Nephron (organoid): Measurements from ENCODE around the gene PPT2.
"Not testable (repeated sequence)": the region's sequence is repeated elsewhere in the genome, so short reads cannot be mapped to it uniquely, and the experiment has no call there.

ENCODE experiments used
- H3K27ac Mint-ChIP-seq, 3 experiments: 2 replicates each; pipeline ENCODE4 v1.8.0; 2020; ENCODE audit warnings: mixed read lengths in 3 of 3, mild to moderate bottlenecking in 2 of 3, moderate library complexity in 1 of 3
- H3K27me3 Mint-ChIP-seq: 2 replicates; pipeline ENCODE4 v1.8.0; 2021; ENCODE audit warnings: low read depth, mild to moderate bottlenecking, moderate library complexity, mixed read lengths
- H3K36me3 Mint-ChIP-seq: 2 replicates; pipeline ENCODE4 v1.8.0; 2020; ENCODE audit warnings: low read depth, mixed read lengths
- H3K4me1 Mint-ChIP-seq: 2 replicates; pipeline ENCODE4 v1.8.0; 2020; ENCODE audit warnings: mixed read lengths
- H3K4me3 Mint-ChIP-seq, 3 experiments: 2 replicates each; pipeline ENCODE4 v1.8.0; 2020; ENCODE audit warnings: mild to moderate bottlenecking in 3 of 3, mixed read lengths in 3 of 3, moderate library complexity in 2 of 3
- H3K9me3 Mint-ChIP-seq: 2 replicates; pipeline ENCODE4 v1.8.0; 2020; ENCODE audit warnings: mixed read lengths
- TF ChIP-seq, protein P1 (sequence below), 3 experiments: fragments of 200-600 bp; sonication (generic); IDR thresholded peaks; one replicate each; pipeline ENCODE4 v1.5.0; 2021; ENCODE audit warnings: antibody characterized with exemption in 3 of 3; ENCODE audit not compliant: unreplicated experiment in 3 of 3

PPT2 gene

DNA sequence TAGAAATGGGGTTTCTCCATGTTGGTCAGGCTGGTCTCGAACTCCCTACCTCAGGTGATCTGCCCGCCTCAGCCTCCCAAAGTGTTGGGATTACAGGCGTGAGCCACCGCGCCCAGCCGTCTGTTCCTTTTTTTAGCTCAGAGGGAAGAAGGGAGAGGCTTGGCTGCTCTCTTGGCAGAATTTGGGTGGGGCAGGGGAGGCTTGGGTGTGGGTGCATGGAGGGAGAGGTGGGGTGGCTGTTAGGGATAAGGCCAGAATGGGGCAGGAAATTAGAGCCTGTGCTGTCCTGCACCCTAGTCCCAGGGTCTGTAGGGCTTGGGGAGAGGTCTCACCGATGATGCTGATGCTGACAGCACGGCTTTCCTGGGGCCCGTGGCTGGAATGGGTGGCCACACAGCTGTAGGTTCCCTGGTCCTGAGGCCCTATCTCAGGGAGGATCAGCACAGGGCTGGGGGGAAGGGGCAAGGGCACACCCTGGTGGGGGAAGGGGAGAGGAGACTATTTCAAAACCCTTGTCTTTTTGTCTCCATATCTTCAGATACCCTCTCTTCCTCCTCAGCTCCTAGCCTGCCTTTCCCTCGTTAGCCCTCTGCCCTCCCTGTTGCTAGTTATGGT, 28.1 kb downstream of the PPT2 start:
- Mint-ChIP-seq H3K9me3 (no peaks in the 10 kb centered on the region), H3K27me3 (no peaks in the 10 kb centered on the region), H3K4me3 (no peak overlapping the region), H3K27ac (no peak overlapping the region), H3K4me1 (peaks cover 40% of the 10 kb centered on the region), H3K36me3 (peaks cover 39% of the 10 kb centered on the region)
- TF ChIP-seq, protein P1, sequence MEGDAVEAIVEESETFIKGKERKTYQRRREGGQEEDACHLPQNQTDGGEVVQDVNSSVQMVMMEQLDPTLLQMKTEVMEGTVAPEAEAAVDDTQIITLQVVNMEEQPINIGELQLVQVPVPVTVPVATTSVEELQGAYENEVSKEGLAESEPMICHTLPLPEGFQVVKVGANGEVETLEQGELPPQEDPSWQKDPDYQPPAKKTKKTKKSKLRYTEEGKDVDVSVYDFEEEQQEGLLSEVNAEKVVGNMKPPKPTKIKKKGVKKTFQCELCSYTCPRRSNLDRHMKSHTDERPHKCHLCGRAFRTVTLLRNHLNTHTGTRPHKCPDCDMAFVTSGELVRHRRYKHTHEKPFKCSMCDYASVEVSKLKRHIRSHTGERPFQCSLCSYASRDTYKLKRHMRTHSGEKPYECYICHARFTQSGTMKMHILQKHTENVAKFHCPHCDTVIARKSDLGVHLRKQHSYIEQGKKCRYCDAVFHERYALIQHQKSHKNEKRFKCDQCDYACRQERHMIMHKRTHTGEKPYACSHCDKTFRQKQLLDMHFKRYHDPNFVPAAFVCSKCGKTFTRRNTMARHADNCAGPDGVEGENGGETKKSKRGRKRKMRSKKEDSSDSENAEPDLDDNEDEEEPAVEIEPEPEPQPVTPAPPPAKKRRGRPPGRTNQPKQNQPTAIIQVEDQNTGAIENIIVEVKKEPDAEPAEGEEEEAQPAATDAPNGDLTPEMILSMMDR (IDR thresholded peaks at IDR 0.05; ENCODE audit: unreplicated experiment in 3 of 3), result no peak

DNA sequence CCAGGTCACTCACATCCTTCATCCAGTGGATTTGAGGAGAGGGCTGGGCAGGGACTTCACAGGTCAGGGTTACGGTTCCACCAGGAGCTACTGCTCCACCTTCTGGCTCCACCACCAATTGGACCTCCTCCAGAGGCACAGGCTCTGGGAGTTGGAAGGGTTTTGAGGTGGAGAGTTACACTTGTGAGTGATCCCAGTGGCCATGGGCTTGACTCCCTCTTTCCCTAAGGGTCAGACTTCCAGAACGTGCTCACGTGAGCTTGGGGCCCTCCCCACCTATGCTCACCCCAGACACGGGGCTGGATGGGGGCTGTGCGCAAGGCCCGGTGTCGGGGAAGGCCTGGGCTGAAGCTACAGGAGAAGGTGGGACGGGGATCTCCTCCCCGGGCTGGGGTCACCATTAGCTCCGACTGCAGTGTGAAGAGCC, 28.6 kb downstream of the PPT2 start:
- Mint-ChIP-seq H3K9me3 (no peaks in the 10 kb centered on the region), H3K36me3 (peaks cover 44% of the 10 kb centered on the region), H3K27ac (peak overlapping the region in 1 of 3 experiments; percentile 48), H3K4me1 (peaks cover 44% of the 10 kb centered on the region), H3K4me3 (no peak overlapping the region), H3K27me3 (no peaks in the 10 kb centered on the region)
- TF ChIP-seq, protein P1 (IDR thresholded peaks at IDR 0.05; ENCODE audit: unreplicated experiment in 3 of 3), result no peak

DNA sequence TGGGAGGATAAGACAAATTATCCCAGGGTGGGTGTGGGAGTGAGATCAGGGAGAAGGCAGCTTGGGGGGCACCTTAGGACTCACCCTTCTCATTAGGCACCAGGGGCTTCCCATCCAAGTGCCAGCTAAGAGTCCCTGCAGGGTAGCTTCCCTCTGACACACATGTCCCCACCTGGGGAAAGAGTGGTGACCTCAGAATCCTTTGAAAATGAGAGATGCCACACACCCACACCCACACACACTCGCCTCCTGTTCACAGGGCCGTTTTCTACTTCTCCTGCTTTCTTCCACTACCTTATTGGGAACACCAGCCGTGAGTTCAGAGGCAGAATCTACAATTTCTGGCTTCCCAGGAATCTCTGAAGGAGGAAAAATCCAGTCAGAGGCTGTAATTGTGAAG, 29.1 kb downstream of the PPT2 start:
- H3K9me3 Mint-ChIP-seq, result no peaks in the 10 kb centered on the region
- no peaks in the 10 kb centered on the region for H3K27me3 Mint-ChIP-seq
- H3K4me1 Mint-ChIP-seq, result peaks cover 48% of the 10 kb centered on the region
- H3K4me3 Mint-ChIP-seq, result no peak overlapping the region
- TF ChIP-seq, protein P1 (IDR thresholded peaks at IDR 0.05; ENCODE audit: unreplicated experiment in 3 of 3), result no peak
- H3K27ac Mint-ChIP-seq, result peak overlapping the region in 2 of 3 experiments; percentile 48 to 49
- peaks cover 46% of the 10 kb centered on the region for H3K36me3 Mint-ChIP-seq

DNA sequence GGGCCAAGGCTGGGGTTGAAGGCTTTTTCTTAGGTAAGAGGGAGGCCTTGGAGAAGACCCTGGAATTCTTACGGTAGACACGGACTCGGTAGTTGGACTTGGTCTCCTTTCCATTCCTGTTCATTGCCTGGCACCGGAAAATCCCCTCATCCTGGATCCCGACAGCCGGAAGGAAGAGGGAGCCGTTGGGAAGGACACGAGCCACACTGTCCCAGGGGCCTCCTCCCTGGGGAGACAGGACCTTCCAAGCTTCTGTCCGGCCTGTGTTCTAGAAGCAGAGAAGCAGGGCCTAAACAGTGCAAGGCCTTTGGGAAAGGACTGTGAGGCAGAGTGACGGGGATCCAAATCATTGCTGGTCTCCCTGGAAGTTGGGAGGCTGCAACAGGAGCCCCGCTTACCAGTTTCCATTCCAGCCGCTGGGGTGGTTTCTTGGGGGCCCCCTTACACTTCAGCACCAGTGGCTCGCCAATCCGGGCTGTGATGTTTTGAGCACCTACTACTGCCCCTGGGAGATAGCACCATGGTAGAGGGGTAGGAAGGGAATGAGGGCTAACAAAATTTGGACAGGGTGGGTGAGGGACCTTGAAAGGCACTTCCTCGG, 29.6 kb downstream of the PPT2 start:
- peak overlapping the region in 2 of 3 experiments; percentile 48 to 49 for H3K27ac Mint-ChIP-seq
- peaks cover 46% of the 10 kb centered on the region for H3K36me3 Mint-ChIP-seq
- TF ChIP-seq, protein P1 (IDR thresholded peaks at IDR 0.05; ENCODE audit: unreplicated experiment in 3 of 3), result no peak
- H3K9me3 Mint-ChIP-seq, result no peaks in the 10 kb centered on the region
- H3K4me3 Mint-ChIP-seq, result no peak overlapping the region
- H3K4me1 Mint-ChIP-seq, result peaks cover 51% of the 10 kb centered on the region
- H3K27me3 Mint-ChIP-seq, result no peaks in the 10 kb centered on the region

DNA sequence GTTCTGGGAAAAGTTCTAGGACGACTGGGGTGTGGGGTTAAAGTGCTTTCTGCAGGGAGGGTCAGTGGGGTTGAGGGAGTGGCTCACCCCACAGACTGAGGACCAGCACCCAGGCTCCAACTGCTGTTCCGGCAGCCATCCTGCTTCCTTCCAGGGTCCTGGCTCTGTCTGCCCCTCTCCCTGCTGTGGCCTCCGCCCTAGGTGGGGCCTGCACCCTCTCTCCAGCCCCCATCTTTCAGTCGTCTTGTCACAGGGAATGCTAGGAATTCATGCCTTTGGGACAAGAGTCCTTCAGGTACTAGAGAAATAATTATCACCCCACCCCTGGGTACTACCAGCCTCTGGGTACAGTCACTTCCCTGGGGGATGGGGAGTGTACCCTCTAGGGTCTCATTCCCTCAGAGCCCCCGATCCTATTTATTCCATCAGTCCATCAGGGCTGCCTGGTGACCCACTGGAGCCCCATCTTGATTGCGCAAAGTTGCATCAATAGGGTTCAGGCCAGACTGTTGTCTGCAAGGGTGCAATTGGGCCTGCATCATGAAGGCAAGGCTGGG, 30.2 kb downstream of the PPT2 start, which contains the start of gene AGER:
Gene AGER, minus strand, starts transcription at position 170 of the 557 bp plus-strand sequence. Its CDS starts 31 bp downstream, at position 139.
- peaks cover 50% of the 10 kb centered on the region for H3K4me1 Mint-ChIP-seq
- no peak within 1 kb of the TSS for H3K4me3 Mint-ChIP-seq
- TF ChIP-seq, protein P1 (IDR thresholded peaks at IDR 0.05; ENCODE audit: unreplicated experiment in 3 of 3), result no peak
- H3K36me3 Mint-ChIP-seq, result peaks cover 41% of the 10 kb centered on the region
- peak within 1 kb of the TSS in 2 of 3 experiments; percentile 48 to 49 for H3K27ac Mint-ChIP-seq
- no peaks in the 10 kb centered on the region for H3K9me3 Mint-ChIP-seq
- no peaks in the 10 kb centered on the region for H3K27me3 Mint-ChIP-seq

DNA sequence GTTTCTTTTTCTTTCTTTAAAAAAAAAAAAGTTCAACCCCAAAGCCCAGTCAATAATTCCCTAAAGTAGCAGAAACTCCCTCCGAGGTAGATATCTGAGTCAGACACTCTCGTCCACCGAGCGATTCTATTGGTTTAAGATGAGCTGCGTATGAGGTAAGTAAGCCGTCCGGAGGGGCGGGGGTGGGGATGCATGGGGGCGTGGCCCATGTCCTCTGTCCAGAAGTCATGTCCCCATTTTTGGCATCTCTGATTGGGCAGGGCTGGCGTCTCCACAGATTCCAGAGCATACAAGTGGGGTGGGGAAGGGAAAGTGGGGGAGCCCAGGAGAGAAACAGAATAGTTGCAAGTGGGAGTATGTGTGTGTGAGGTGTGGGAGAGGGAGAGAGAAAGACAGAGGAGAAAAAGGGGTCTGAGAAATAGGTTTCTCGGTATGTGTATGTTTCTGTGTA, 31.8 kb downstream of the PPT2 start:
- not testable (repeated sequence) for H3K9me3 Mint-ChIP-seq, H3K27me3 Mint-ChIP-seq
- Mint-ChIP-seq H3K27ac (peak overlapping the region; percentile 84 to 100 (median 99)), H3K4me1 (peaks cover 43% of the 10 kb centered on the region), H3K4me3 (peak overlapping the region; percentile 76 to 99 (median 98)), H3K36me3 (peaks cover 33% of the 10 kb centered on the region)

DNA sequence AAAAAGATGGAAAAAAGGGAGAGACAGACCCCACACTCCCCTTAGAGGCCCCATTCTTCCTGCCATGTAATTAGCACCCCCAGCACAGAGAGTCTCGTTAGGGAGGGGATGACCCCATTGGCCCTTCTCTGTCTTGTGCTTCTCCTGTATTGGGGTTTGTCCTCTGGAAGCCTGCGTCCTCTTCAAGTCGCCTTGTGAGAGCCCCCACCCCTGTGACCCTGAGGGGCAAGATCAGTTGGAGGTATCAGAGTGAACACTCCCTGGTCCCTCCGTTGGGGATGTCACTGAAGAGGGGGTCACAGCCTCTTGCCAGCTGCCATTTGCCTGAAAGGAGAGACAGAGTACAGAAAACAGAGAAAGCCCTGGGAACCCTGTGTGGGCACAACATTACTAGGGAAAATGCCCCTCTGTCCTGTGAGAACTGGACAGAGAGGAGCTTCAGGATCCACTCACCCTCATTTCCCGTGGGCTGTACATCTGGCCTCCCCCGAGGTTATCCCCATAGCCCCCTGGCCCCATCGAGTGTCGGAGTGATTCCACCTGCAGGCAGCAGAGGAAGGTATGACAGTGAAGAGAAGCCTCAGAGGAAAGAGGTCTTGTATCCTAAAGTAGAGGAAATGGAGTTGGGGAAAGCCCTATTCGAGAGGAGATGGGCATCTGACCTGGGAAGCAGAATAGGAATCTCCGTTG, 32.4 kb downstream of the PPT2 start:
- not testable (repeated sequence) for H3K9me3 Mint-ChIP-seq, H3K27me3 Mint-ChIP-seq
- H3K27ac Mint-ChIP-seq, result peak overlapping the region; percentile 91 to 100 (median 99)
- peaks cover 47% of the 10 kb centered on the region for H3K4me1 Mint-ChIP-seq
- peaks cover 28% of the 10 kb centered on the region for H3K36me3 Mint-ChIP-seq
- peak overlapping the region; percentile 83 to 99 (median 98) for H3K4me3 Mint-ChIP-seq
